ENCODE results near the gene ASB6.

GRCh38 chr9:129681924-129682323, 40.0 kb upstream of the ASB6 start:
- TF ChIP-seq, protein P1, sequence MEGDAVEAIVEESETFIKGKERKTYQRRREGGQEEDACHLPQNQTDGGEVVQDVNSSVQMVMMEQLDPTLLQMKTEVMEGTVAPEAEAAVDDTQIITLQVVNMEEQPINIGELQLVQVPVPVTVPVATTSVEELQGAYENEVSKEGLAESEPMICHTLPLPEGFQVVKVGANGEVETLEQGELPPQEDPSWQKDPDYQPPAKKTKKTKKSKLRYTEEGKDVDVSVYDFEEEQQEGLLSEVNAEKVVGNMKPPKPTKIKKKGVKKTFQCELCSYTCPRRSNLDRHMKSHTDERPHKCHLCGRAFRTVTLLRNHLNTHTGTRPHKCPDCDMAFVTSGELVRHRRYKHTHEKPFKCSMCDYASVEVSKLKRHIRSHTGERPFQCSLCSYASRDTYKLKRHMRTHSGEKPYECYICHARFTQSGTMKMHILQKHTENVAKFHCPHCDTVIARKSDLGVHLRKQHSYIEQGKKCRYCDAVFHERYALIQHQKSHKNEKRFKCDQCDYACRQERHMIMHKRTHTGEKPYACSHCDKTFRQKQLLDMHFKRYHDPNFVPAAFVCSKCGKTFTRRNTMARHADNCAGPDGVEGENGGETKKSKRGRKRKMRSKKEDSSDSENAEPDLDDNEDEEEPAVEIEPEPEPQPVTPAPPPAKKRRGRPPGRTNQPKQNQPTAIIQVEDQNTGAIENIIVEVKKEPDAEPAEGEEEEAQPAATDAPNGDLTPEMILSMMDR (conservative IDR thresholded peaks at IDR 0.05; ENCODE audit: low read depth, low read length), result no peak
- TF ChIP-seq EZH2 (IDR thresholded peaks at IDR 0.05; ENCODE audit: low read length, unreplicated experiment), result no peak
- no peak for TF ChIP-seq EZH2phosphoT487 (IDR thresholded peaks at IDR 0.05; ENCODE audit: borderline replicate concordance, low read length)
